NCI-H1930 (cell line): Measurements from ENCODE around the gene BIK.
"Not testable (repeated sequence)": the region's sequence is repeated elsewhere in the genome, so short reads cannot be mapped to it uniquely, and the experiment has no call there.

Source experiments
- DNase-seq, 2 experiments: peaks; one replicate each; lab custom pipeline; 2025; lab: John Stamatoyannopoulos, UW

BIK gene

DNA sequence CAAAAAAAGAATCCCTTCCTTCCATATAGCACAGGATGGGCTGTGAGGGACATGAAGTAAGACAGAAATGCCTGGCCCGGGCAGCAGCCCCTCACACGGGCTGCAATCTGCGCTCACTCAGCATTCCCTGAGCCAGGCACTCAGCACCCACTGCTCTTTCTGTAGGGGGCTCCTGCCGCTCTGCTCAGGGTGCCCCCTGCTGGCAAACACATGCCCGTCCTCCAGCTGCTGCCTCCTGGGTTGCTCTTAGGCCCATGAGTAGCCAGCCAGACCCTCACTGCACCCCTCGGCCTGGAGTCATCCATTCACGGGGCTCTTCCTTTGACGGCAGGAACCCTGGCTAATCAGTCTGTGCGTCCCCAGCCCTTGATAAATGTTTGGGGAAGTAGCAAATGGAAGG lies 25.7 kb downstream of the BIK start:
- no peak for DNase-seq

DNA sequence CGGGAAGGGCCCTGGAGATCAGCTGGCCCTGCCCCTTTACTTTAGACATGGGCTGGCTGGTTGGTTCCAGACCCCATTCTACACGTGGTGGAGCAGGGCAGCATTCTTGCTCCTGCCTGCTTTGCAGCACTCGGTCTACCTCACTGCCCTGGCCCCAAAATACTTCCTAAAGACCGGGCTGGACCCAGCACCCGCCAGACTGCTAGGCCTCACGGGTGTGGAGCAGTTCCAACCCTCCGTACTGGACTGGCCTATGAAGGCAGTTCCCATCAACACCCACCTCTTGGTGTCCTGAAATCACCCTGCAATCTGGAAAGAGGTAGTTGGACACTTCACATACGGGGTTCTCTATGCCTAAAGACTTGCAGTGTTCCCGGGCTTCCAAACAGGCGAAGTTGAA lies 26.3 kb downstream of the BIK start:
- DNase-seq: no peak

DNA sequence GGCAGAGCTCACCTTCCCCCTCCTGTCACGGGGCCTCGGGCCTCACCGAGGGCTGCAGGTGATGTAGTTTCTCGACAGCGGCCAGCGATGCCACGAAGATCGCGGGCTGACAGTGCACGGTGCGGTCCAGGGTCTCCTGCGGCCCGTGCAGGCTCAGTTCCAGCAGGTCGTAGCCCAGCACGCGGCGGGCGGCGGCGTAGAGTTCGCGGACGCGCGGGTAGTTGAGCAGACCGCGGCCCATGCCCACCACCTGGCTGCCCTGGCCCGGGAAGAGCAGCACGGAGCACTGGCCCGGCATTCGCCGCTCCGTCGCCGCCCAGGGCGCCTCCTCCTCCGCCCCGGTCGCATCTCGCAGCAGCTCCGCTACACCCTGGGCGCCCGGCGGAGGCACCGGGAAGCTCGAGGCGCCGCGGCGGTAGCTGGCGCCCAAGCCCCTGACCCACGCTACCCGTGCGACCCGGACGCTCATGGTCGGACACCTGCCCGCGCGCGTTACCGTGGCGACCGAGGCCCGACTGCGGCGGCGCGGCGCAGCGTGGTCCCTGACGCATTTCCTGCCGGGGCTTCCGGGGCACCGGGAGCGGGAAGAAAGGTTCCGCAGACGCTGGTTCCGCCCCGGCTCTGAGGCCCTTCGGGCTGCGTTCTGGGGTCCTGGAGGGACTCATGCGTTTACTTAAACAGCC lies 32.5 kb downstream of the BIK start, which contains the start of gene MCAT:
Gene MCAT, minus strand, starts transcription at position 519 of the 683 bp plus-strand sequence. Its CDS starts 50 bp downstream, at position 469.
- DNase-seq: peak; percentile 66 to 84

DNA sequence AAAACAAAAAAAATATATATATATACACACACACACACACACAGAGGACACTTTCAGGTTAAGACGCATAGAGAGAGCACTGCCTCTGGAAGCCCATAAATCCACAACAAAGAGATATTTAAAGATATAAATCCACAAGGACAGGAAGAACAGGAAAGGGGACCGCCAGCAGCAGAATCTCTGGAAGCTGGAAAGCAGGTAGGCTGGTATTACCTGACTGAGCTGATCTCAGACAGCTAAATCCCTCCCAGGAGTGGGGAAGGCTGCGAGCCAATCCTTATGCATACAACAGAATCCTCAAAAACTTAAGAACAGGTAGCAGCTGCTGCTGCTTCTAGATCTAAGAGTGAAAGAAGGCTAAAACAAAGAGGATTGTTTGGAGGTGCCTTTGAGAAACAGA lies 34.4 kb downstream of the BIK start:
- no peak for DNase-seq

DNA sequence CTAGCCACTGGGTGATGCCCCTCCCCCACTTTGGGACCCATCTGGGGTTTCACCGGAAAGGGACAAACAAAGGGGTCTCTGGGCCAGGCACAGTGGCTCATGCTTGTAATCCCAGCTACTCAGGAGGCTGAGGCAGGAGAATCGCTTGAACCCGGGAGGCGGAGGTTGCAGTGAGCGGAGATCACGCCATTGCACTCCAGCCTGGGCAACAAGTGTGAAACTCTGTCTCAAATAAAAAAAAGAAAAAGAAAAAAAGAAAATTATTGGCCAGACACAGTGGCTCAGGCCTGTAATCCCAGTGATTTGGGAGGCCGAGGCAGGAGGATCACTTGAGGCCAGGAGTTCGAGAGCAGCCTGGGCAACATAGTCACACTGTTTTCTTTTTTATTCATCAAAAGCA lies 34.8 kb downstream of the BIK start:
- not testable (repeated sequence) for DNase-seq

DNA sequence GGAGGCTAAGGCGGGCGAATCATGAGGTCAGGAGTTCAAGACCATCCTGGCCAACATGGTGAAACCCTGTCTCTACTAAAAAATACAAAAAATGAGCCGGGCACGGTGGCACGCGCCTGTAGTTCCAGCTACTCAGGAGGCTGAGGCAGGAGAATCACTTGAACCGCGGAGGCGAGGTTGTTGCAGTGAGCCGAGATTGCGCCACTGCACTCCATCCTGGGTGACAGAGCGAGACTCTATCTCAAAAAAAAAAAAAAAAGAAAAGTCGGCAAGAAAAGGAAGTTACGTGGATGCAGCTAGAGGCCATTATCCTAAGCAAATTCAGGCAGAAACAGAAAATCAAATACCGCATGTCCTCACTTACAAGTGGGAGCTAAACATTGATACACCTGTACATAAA lies 35.8 kb downstream of the BIK start:
- DNase-seq: not testable (repeated sequence)

DNA sequence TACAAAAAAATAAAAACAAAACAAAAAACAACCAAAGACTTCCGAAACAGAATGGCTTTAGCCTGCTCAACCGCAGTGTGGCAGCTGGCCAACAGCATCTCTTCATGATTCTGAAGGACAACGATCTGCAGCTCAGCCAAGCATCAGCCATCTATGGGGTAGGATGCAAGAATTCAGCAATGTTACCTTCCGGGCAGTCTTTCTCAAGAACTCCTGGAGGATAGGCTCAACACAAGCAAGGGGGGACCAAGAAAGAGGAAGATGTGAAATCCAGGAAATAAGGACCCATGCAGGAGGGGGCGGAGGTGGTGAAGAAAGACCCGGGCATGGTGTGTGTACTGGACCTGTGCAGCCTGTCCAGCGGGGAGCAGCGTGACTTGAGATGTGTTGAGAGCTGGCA lies 37.3 kb downstream of the BIK start:
- no peak for DNase-seq

DNA sequence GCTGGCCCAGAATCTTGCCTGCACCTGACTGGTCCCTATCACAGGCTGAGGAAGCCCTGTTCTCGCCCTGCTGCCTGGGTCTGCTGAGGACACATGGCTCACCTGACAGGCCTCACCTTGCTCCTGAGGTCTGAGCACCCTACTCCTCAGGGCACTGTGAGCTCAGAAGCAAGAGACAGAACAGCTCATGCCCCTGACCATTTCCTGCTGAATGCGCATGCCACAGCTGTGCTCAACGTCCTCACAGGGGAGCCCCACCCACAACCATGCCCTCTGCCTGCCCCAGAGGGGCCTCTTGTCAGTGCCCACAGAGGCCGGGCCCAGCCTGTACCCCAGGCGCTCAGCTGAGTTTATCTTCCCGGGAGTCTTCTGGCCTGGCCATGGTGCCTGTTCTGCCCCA lies 38.0 kb downstream of the BIK start:
- DNase-seq: no peak

DNA sequence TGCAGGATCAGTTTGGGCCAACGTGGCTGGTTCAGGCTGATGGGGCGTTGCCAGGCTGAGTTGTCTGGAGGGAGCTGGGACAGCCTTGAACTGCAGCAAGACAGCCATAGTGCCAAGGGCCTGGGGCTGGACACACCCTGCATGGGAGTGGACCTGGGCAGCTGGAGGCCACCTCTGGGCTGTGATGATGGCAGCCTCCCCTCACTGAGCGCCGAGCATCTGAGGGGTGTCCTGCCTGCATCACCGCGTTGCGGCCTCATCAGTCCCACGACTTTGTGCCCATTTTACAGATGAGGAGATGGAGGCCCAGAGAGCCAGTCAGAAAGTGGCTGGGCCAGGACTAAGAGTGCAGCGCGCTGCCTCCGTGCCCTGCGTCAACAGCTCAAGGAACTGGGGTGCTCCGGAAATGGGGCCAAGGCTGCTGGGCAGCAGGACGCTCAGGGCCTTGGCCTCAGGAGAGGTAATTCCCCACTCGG lies 40.2 kb downstream of the BIK start:
- no peak for DNase-seq

DNA sequence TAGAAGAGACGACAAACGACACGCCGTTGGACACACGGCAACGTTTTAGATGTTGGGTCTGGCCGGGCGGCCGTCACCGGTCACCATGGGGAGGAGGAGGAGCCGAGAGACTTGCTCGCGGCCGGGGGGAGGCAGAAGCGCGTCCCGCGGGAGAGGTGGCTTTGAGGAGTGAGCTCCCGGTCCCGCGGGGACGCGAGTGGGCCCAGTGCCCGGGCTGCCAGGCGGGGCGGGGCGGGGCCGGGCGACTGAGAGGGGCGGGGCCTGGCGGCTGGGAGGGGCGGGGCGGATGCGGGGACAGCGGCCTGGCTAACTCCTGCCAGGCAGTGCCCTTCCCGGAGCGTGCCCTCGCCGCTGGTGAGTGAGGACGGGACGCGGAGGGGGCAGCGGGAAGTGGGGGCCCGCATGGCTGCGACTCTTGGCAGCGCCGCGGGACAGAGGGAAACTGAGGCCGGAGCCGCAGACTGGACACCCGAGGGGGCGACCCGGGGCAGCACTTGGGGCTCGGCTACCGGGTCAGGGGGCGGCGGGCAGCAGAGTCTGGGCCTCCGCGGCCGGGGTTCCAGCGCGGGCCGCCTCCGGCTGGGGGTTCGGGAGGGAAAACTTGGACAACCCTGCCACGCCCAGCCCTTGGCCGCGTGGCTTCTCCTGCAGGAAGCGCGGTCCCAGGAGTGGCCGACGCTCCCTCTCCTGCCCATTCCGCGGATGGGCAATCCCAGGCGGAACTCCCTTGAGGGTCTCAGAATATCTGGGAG lies 40.9 kb downstream of the BIK start, which contains the start of gene TSPO:
Gene TSPO, plus strand, starts transcription at position 309 of the 752 bp plus-strand sequence. CDS start 7,680 bp downstream, outside the sequence.
- DNase-seq: peak in 1 of 2 experiments; percentile 11

DNA sequence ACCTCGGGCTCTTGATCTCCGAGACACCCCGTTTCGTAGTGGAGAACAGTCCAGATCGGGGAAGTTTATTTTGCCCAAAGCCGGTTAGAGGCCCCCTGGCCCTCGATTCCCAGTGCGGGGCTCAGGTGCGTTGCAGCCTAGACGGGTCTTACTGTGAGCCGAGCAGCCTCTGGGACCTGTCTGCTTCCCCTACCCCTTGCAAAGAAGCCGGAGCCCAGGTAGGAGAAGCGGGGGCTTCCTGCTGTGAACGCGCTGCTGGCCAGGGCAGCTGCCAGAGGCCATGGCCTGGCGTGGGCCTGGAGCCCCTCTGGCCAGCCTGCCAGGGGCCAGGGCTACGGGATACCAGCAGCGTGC lies 41.4 kb downstream of the BIK start:
- no peak for DNase-seq

DNA sequence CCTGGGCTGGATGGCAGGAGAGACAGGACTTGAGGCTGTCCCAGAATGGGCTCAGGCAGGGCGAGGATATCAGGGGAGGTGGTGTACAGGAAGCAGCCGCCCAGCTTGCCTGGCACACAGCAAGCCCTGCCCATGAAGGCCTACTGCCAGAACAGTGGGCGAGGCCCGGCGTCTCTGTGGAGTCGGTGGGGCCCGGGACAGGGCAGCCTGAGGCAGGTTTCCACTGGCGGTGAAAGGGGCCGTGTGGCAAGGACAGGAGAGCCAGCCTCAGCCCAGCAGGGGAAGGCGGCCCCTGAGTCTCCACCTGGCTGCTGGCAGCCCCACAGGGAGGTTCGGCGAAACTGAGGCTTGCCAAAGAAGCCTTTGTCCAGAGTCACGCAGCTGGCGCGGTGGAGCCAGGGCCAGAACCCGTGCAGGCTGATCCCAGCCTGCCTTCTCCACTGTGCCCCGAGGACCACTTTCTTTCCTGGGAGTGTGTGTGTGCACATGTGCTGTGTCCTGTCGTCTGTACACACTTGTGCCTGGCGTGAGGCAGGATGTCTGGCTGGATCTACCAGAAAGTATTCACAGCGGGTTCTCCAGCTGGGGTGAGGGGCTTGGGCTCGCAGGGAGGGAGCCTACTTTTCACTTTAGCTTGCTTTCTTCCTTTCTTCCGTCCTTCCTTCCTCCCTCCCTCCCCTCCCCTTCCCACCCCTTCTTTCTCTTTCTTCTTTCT lies 42.0 kb downstream of the BIK start:
- DNase-seq: no peak

DNA sequence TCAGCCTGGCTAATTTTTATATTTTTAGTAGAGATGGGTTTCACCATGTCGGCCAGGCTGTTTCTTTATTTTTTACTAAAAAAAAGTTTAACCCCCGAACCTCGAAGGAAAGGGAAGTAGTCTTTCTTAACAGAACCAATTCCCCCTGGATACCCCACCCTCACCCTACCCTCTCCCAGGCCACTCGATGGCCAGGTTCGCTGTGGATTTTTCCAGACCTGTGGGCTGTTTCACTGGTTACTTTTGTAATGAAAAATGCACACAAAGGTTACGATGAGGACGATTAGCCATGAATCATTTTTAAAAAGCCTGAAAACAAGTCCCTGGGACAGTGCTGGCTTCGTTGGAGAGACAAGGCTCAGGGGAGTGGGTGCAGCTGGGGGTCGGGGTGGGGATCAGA lies 43.3 kb downstream of the BIK start:
- DNase-seq: no peak

DNA sequence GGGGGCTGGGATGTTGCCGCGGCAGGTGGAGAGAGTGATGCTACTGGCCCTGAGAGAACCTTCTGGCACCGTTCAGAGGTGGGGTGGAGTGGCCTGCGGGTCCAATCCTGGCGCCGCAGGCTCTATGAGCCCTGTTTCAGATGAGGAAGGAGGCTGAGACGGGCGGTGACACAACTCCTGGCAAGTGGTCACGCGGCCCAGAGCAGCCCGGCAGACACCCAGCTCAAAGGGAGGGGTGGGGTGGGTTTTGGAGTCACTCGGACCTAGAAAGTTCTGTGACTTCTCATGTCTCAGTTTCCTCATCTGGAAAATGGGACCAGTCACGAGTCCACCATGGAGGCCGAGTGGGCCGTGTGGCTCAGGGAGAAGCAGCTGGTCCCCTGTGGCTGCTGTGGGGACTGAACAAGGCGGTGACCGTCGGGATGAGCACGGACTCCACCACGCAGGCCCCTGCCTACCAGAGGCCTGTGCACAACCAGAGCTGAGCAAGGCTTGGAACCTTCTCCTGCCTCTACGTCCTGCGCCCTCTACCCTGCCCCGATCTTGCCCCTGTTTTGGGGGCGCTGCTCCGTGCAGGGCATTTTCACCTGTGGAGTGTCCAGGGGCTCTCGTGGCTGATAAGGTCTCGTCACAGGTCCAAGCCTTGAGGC lies 44.5 kb downstream of the BIK start:
- DNase-seq: no peak

DNA sequence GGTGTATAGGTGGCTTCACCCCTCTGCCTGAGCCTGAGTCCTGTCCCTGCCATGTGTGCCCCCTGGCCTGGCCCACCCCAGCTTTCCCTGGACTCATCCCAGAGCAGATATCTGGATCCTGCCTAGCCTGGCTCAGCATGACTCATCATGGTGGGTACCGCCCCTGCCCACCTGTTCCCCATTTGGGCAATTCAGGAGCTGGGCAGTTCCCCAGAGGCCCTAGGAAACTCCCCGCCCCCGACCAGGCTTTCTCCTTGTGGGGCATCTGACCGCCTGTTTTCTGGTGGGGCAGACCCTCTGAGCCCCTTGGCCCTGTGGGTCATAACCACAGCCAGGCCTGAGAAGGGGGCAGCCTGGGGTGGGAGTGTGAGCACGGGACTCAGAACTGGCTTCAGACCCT lies 45.2 kb downstream of the BIK start:
- no peak for DNase-seq

DNA sequence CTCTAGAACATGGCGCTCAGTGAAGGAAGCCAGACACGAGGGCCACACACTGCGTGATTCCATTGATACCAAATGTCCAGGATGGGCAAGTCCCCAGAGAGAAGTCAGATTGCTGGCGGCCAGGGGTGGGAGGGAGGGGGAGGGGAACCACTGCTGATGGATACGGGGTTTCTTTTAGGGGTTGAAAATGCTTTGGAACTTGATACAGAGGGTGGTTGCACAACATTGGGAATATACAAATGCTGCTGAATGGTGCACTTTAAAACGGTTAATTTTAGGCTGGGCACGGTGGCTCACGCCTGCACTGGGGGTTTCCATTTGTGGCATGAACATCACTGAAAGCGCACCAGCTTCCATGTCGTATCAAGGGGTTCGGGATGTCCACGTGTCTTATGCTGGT lies 45.9 kb downstream of the BIK start:
- no peak for DNase-seq

DNA sequence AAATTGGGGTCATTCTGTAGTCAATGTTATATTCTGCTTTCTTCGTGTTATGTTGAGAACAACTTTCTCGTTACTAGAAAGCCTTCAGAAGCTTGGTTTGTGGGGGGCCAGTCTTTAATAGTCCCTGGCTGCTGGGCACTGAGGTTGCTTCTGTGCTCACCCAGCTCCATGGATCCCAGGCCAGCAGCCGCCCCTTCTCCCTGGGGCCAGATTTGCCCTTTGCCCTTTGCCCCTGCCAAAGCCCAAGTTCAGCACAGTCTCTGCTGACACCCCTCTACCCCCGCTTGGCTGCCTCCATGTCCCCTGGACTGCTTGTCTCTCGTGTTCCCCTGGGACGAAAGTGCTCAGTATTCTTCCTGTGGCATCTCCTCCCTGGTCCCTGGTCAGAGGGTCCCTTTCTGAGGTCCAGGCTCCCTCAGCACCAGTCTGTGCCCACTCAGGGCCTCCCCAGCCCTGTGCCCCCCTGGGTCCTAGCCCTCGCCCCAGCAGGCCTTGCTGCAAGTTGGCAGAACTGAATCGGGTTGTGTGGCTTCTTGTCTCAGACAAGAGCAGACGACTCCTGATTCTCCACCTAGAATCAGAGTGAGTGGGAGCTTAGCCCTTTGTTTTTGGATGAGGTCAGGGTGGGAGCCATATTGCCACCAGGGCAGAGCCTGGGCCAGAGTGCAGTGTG lies 47.5 kb downstream of the BIK start:
- no peak for DNase-seq

DNA sequence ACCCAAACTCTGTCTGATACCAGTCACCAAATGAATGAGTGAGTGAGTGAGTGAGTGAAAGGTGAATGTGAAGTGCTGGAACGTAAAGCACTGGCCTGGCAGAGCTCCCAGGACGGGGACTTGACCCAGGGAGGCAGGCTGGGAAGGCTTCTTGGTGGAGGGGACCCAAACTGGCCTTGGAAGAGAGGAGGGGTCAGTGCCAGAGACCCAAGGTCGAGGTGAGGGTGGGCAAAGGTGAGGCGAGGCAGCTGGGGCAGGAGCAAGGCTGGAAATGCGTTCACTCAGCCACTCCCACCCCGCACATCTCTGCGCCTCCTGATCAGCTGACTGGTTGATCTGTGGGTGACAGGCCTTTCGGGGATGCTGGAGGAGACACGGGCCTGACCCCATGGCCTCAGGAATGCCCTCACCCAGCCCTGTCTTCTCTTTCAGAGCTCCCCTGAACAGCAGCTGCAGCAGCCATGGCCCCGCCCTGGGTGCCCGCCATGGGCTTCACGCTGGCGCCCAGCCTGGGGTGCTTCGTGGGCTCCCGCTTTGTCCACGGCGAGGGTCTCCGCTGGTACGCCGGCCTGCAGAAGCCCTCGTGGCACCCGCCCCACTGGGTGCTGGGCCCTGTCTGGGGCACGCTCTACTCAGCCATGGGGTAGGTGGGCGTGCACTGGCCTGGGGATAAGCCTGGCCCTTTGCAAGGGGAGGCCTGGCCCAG lies 48.4 kb downstream of the BIK start:
- no peak for DNase-seq

DNA sequence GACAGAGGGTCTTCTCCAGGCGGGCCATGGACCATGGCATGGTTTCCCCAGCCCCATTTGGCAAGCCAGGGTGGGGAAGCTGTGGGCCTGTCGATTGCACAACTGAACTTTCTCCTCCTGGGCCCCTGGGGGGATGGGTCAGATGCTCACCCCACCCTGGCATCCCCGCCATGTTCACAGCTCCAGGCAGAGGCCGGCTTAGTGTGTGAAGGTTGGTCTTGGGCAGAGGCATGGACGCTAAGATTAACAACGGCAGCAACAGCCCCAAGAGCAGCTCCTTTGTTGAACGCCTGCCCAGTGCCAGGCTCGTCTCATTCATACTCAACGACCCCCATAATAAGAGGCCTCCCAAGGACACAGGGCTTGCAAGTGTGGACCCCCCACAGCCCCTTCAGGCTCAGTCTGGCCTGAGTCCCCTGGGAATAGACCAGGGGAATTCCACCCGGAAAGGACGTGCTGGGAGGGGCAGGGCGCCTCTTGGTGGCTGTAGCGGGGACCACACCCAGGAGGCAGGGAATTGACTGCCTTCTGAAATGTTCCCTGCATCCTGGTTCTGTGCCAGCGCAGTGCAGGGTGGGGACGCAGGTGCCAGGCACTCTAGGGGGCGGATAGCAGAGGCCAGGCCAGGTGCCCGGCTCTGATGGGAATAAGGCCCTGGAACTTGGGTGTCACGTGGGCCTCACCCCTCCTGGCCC lies 49.1 kb downstream of the BIK start:
- no peak for DNase-seq

DNA sequence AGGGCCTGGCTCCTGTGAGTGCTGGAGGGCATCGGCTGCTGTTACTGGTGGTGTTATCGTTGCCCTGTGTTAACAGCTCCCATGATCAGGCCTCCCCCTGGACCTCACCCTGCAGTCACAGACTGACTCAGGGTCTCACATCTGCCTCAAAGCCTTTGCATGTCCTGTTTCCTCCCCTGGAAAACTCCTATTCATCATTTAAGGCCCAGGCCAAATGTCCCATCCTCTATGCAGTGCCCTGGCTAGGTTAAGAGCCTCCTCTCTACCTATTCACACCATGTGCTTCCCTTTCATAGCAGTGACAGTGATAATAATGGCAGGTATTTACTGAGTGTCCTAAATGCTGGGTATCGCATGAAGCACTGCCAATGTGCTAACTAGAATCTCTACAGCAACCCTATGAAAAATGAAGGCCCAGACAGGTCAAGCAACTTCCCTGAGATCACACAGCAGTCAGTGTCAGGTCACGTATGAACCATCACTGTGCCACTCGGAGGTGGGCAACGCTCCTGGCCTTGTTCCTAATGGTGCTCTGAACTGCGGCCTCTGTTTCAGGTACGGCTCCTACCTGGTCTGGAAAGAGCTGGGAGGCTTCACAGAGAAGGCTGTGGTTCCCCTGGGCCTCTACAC lies 50.1 kb downstream of the BIK start:
- DNase-seq: no peak
